ENCODE data around the gene RPL26.
"Not testable (repeated sequence)": the region's sequence is repeated elsewhere in the genome, so short reads cannot be mapped to it uniquely, and the experiment has no call there.

RPL26 gene

DNA sequence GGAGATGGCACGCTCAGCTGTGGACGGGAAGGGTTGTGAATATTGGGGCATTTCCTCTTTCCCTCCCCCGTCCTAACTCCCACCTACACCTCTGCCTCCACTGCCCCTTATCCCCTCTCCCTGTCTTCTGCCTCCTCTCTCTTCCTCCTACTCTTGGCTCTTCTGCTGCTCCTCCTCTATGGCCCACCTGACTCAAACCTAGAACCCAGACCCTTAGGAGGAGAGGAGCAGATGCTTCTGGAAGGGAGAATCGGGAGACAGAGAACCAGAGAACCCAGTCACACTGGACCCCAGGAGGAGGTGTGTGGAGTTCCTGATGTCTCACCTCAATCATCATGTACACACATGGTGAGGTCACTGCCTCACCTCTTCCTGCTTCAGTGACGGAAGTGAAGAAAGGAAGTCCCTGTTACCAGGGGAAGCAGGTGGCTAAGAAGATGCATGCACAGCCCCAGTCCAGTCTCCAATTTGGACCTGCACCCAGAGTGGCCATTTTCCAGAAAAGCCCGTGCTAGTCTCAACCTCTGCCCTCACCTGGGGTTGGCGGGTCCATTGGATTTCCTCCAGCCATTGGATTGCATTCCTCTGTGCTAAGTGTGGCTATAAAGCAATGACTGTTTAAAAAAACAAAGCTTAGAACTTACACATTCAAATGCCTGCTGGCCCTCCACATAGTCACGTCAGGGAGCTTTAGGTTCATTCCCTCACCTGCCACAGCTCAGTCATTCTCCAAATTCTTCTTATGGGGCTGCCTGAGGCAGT lies 10.7 kb upstream of the RPL26 start:
- DNase-seq = peak in 1 of 2 experiments; percentile 24

DNA sequence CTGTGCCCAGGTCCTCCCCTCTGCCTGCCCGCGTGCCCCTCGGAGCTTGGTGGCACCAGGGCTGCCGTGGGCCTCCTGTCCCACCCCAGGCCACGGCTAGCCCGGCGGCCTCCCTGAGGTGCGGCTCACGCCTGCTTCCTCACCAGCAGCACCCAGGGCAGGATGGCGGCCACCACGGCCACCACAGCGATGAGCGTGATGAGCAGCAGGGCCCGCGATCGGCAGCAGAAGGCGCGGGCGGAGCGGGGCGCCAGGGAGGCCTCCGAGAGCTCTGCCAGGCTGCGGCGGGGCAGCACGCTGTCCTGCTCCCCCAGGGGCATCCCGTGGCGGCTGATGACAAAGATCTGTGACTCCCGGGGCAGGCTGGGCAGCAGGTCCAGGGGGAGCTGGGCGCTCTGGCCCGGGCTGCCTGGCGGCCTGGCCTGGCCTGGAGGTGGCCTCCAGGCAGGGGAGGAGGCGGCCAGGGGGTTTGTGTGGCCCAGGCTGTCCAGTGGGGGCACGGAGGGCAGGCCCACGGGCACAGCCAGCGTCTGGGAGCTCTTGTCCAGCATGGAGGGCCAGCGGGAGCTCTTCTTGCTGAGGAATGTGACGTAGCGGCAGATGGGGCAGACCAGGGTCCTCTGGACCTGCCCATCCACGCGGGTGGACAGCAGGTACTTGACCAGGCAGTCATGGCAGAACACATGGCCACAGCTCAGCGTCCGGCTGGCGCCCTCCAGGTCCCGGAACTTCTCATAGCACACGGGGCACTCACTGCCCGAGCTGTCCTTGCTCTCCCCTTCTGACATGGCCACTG lies 9.9 kb upstream of the RPL26 start:
- DNase-seq = no peak

DNA sequence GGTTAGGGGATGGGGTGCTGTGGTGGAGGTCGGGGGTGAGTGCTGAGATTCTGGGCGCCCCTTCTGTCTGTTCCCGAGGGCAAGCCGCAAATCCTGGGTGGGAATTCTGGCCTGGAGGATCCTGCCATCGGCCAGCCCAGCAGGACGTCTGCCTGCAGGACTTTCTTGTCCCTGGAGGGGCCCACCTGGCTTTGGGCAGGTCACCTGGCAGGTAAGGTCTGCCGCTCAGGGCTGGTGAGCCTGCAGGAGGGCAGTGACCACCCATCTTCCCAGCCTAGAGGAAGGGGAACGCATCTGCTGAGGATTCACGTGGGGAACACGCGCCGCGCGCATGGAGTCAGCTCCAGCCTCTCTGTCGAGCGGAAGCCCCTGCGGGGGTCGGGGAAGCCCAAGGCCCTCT lies 9.3 kb upstream of the RPL26 start:
- no peak for DNase-seq

DNA sequence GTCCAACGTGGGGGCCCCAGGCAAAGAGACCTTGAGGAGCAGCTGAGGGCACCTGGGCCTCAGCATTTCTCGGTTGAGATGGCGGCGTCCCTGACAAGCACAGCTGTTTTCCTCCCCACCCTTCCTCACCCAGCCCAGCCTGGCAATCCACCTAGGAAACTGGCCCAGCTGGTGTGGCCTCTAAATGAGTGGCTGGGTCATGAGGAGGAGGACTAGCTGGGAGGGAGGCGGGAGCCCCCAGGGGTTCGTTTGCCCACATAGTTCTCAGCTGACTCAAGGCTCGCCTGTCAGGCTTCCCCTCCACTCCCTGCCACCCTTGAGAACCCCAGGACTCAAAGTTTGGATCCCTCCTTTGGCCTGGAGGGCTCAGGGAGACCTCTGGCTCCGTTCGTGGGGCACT lies 8.7 kb upstream of the RPL26 start:
- no peak for DNase-seq

DNA sequence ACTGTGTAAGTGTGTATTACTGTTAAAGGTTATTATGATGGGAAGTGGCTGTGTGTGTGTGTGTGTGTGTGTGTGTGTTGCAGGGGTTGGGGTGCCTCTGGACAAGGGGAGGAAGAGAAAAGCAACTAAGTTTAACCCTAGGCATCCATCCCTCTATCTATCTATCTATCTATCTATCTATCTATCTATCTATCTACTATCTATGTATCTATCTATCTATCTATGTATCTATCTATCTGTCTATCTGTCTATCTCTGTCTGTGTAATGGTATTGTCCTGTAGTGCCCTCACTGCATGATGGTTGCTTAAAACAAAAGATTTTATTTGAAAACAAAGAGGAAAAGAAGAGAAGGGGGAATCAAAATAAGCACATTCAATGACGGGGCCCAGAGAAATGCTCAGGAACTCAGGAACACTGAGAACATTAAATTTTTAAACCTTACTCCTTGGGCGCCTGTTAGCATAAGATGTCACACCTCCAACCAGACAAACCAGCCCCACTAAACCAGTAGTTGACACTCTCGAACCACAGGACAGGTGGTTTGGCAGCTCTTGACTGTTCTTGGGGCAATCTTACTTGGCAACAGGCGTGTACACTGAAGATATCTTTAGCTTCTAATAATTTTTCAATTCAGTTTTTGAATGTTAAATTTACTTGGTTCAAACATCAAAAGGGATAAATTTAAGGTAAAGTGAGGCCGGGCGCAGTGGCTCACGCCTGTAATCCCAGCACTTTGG lies 5.1 kb upstream of the RPL26 start:
- no peak for DNase-seq

DNA sequence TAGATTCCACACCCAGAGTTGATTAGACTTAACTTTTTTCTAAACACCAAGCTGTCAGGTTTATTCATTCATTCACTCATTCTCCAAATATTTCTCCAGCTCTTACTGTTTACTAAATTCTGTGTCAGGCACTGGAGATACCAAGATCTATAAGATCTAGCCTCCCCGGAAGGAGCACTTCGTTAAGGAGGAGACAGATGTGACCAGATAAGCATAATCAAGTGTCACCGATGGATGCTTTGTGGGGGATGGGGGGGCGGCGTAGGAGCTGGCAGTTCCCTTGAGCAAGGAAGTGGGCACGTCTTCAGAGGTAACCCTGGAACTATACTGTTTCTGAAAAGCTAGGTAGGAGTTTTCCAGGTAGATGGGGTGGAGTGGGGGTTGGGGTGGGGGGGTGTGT lies 3.8 kb upstream of the RPL26 start:
- no peak for DNase-seq

DNA sequence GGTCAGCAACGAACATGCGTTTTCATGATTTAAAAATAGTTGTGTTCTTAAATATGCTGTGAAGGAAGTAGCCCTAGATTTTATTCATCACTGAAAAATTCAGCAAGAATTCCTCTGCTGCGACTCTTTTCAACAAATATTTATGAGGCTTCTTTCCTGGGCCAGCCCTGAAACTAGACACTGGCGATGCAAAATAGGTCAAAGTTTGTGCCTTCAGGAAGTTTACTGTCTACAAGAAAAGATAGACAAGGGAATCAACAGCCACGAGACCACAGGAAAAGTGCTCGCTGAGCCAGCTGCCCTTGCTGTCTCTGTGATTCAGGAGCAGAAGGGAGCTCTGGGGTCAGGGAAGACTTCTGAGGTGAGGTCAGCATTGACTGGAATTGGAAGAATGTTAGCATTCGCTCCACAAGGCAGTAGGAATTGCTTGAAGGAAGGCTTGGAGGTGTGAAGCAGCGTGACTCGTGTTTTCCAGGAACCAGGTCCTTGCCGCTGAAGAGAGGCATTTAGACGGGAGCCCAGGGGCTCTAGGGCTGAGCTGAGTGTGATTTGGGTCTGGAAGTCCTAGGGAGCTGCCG lies 1.9 kb upstream of the RPL26 start:
- DNase-seq = no peak

DNA sequence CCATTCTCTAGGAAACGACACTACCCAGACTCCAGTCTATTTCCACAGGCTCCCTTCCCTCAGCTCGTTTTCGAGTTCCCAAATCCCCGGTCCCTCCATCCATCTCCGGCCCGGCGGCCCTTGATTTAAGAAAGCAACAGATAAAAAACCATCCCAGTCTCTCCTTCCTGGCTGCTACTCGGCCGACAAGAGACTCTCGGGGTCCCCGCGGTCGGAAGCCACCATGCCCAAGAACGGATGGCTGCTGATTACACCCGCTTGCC lies 182 bp downstream of the RPL26 start:
- DNase-seq = no peak

DNA sequence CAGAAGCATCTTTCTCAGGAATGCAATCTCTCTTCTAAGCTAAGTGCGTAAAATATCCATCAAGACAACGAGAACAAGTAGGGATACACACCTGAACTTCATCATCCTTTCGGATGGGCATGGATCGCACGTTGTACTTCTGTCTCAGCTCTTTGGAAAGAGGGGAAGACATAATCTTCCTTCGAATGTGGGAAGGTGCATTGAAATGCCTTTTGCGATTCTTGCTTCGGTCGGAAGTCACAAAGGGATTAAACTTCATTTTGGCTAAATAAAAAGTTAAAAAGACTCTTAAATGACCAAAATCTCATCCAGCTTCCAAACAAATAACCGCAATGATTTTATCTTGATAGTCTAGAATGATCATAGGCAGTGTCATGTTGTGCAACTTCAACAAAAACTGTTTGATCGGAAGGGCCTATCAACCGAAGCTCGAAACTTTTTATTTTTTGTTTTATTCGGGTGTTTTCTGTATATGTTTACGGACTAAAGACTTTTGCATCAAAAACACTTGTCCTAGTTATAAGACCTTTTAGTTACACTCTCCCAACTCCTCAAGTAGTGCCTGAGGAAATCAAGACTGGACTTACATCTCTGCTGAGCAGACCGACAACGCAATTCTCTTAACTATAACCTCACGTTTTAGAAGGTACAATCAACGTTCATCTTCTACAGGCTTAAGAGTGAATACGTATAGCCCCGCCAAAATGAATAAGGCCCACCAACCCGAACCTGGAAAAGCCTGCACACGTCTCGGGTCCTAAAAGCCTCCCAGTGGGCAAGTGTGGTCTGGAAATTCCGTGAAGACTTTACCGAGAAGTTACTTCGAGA lies 727 bp downstream of the RPL26 start:
- no peak for DNase-seq

DNA sequence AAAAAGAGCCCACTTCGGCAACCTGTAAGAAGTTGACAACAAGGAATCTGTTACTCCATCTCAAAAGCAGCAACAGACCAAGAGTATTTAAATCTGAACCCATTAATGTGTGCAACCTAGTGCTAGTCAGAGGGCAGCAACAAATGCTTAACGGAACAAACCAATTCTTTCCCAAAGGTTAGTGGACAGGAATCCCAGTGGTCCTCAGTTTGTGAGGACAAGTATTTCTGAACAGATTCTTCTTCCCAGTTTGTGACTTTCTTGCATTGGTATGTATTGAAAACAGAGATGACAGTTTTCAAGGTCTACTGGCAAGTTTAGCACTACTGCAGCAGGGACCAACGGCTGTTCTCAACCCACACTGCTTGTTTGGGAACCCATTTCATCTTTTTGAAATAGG lies 2.9 kb downstream of the RPL26 start:
- DNase-seq = no peak

DNA sequence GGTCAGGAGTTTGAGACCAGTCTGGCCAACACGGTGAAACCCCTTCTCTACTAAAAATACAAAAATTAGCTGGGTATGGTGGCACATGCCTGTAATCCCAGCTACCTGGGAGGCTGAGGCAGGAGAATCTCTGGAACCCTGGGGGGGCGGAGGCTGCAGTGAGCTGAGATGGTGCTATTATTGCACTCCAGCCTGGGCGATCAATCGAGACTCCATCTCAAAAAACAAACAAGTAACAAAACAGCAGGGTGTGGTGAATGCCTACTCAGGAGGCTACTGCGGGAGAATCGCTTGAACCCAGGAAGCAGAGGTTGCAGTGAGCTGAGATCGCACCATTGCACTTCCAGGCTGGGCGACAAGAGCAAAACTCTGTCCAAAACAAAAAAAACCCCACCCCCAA lies 4.9 kb downstream of the RPL26 start:
- DNase-seq = not testable (repeated sequence)

DNA sequence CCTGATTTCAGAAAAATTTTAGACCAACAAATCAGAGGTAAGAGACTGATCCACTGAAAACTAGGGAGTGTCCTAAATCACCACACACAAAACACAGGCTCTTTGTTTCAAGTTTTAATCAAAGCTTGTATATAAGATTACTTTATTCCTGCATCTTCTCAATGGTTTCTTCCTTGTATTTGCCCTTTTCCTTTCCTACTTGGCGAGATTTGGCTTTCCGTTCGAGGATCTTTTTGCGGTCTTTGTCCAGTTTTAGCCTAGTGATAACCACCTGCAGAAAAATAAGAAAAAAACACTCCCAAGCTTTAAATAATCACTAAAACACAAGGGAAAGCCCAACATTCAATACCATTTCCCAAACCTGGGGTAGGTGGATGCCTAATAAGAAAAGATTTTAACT lies 5.6 kb downstream of the RPL26 start:
- DNase-seq = no peak

DNA sequence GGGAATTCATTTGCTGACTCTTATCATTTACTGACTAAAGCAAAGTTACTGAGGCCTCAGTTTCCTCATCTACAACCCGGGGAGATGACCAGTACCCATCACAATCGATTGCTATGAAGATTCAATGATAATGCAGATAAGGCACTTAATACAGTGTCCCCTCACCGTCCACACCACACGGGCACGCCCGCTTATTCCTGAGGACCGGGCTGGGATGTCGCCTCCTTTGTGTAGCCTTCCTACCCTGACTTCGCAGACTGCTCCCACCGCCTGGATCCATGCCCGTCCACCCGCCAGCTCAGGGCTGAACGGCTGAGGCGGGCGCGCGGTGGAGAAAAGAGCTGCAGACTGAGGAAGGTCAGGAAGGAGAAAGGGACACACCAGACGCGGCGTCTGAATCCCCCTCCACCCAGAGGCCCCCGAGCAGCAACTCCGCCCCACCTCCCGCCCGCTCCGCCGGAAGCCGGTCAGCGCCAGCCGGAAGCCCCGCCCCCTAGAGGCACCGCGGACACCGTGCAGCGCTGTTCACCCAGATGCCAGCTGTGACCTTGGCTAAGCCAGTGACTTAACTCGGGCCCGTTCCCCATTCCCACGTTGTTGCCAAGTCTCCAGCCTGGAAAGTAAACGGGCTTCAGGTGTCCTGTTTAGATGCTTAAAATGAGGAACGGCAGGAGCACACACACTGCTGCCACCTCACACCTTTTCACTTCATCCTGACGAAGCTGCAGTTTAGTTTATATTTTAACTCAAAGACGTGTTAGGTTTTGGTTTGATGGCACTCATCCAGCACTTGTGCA lies 6.5 kb downstream of the RPL26 start, which contains the start of gene KRABD2:
TSS of gene KRABD2 (minus strand) at position 434 of the 797 bp plus-strand sequence.
- peak; percentile 93 to 94 for DNase-seq

DNA sequence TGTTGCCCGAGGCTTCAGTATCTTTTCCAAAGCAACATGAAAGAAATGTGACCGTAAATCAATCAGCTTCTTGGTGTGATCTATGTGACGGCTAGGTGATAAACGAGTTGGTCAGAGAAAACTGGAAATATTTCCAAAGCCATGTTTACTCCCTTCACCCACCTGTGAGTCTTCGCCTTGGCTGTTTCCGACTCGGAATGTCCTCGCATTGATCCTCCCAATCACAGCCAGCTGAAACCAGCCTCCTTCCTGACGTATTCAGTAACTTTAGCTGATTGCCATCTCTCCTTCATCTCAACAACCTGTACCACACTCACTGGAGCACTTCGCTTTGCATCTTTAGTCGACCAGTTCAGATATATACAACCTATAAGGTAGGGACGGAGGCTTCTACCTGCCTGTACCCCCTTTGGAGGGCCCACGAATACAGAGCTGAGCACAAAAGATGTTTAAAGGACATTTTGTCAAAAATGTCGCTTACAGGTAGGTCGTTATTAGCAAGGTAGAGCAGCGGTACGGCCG lies 7.2 kb downstream of the RPL26 start:
- DNase-seq = no peak

DNA sequence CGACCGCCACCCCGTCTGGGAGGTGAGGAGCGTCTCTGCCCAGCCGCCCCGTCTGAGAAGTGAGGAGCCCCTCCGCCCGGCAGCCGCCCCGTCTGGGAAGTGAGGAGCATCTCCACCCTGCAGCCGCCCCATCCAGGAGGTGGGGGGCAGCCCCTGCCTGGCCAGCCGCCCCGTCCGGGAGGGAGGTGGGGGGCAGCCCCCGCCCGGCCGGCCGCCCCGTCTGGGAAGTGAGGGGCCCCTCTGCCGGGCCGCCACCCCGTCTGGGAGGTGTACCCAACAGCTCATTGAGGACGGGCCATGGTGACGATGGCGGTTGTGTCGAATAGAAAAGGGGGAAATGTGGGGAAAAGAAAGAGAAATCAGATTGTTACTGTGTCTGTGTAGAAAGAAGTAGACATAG lies 9.1 kb downstream of the RPL26 start:
- not testable (repeated sequence) for DNase-seq

DNA sequence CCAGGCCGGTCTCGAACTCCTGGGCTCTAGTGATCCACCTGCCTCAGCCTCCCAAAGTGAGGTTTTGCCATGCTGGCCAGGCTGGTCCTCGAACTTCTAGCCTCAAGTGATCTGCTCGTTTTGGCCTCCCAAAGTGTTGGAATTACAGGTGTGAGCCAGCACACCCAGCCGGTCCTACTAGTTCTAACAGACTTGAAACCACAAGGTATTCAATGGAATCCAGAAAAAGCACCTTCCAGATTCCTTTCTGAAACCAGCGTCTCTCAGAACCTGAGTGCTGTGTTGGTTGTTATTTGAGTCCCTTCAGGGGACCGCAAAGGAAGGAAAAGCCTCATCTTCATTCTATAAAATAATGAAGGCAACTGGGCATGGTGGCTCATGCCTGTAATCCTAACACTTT lies 10.6 kb downstream of the RPL26 start:
- no peak for DNase-seq

DNA sequence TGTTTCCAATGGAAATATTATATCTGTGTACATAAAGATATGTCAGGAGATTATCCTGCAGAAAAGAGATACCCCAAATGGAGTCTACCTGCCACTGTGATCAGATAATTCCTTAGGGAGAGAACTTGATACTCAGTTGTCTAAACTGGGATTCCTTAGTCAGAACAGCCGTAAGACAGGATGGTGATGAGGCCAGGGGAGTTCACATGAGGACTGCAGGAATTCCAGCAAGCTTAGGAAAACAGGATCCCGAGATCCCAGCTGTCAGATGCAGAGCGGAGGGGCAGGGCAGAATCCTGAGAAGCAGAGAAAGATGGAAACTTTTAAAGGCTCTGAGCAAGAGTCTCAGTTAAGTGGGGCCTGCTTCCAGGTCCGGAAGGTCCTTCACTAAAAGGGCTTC lies 11.2 kb downstream of the RPL26 start:
- DNase-seq = no peak

DNA sequence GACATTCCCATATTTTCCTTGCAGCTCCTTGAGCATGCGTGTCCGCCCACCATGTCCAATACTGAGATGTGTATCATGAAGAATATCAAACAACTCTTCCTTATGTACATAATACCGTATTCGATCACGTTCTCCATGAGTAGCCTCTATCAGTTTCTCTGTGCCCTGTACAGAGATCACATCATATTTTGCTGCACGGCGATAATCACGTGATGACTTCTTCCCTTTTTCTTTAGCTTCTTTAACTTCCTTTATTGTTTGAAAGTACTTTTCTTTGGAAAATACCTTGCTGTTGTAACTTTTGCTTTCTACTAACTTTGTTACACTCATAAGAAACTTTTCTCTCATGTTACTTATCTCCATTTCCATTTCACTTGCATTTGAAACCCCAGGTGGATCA lies 13.0 kb downstream of the RPL26 start:
- DNase-seq = no peak

DNA sequence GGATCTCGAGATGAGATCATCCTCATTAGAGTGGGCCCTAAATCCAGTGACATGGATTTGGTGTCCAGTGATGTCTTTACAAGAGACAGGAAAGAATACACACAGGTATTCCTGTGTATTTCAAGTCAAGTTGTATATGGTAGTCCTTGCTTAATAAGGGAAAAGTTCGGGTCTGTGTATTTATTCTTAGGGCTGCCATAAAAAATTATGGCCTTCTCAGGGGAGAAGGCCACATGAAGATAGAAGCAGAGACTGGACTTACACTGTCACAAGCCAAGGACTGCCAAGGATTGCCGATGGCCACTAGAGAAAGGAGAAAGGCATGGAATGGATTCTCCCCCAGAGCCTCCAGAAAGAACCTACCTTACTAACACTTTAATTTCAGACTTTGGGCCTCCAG lies 14.8 kb downstream of the RPL26 start:
- DNase-seq = no peak

DNA sequence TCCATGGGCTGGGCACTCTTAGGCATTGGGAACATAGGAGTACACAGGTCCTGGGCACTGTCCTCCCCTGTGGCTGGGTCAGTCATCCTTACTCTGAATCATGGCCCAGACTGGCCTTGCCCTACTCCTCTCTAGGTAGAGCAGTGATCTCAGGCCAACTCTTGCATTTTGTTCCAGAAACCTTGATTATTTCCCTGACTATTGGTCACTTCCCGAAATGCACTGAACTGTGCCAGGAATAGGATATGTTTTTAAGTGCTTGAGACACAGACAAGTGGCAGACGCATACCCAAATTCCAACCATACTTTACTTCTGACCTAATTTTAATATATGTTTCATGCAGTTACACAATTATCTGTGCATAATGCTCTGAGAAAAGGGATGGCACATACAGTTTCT lies 16.8 kb downstream of the RPL26 start:
- DNase-seq = no peak

DNA sequence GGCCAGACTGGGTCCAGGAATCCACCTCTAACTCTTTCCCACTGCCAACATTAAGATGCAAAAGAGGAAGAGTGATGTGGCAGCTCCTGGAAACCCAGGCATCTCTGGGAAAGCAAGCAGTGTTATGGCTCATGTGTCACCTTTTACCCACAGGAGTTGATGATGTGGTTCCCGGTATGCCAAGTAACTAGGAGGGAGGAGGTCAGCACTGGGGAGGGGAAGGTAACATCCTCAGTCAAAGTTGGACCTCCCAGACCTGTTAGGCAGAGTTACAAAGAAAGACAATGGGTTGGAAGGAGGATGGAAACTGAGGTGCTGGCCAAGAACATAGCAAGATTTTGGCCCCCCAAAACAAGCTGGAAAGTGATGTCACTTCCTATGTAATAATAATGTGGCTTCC lies 17.9 kb downstream of the RPL26 start:
- DNase-seq = no peak

Data from activated CD4-positive, alpha-beta T cell treated with anti-CD3 and anti-CD28 coated beads, Interleukin-2, amount 50 U/mL, for 48 hours (primary cell).